Liver (tissue), 3 donors: Measurements from ENCODE around the gene PRICKLE4.

Experiments used
- ATF3 ChIP-seq: IDR thresholded peaks from 2 replicates; pipeline ENCODE4 v1.6.1; 2016; ENCODE audit warnings: antibody characterized with exemption
- CTCF ChIP-seq: fragments of 150-350 bp; IDR thresholded peaks from 2 replicates; pipeline ENCODE4 v1.5.1; 2017; ENCODE audit warnings: improper control_type of control experiment, low read depth, low read length; ENCODE audit not compliant: missing input control
- FOXA1 ChIP-seq: IDR thresholded peaks from 2 replicates; pipeline ENCODE4 v1.6.1; 2016; ENCODE audit warnings: antibody characterized with exemption
- GABPA ChIP-seq, 2 donors: IDR thresholded peaks in 1 of 2; conservative IDR thresholded peaks in 1 of 2; 2 replicates each; pipeline ENCODE4 v1.6.1; 2016; ENCODE audit warnings: antibody characterized with exemption in 2 of 2, mild to moderate bottlenecking in 1 of 2, moderate library complexity in 1 of 2
- JUND ChIP-seq, 2 donors: IDR thresholded peaks; 2 replicates each; pipeline ENCODE4 v1.6.1; 2016; ENCODE audit warnings: antibody characterized with exemption in 2 of 2
- RXRA ChIP-seq, 2 donors: IDR thresholded peaks; 2 replicates each; pipeline ENCODE4 v1.6.1; 2017 to 2018; ENCODE audit warnings: antibody characterized with exemption in 2 of 2, mild to moderate bottlenecking in 1 of 2
- SP1 ChIP-seq: IDR thresholded peaks from 2 replicates; pipeline ENCODE4 v1.6.1; 2018; ENCODE audit warnings: antibody characterized with exemption, mild to moderate bottlenecking
- YY1 ChIP-seq: IDR thresholded peaks from 2 replicates; pipeline ENCODE4 v1.6.1; 2016; ENCODE audit warnings: antibody characterized with exemption, mild to moderate bottlenecking
- ZBTB33 ChIP-seq: IDR thresholded peaks from 2 replicates; pipeline ENCODE4 v1.6.1; 2016; ENCODE audit warnings: antibody characterized with exemption
- TF ChIP-seq, protein P1 (sequence below): IDR thresholded peaks from 2 replicates; pipeline ENCODE4 v1.6.1; 2016; ENCODE audit warnings: antibody characterized with exemption, mild to moderate bottlenecking
- TF ChIP-seq, protein P2 (sequence below): IDR thresholded peaks from 2 replicates; pipeline ENCODE4 v1.6.1; 2016; ENCODE audit warnings: antibody characterized with exemption
- donor health status: healthy.
- donor health status: healthy.

DNA sequence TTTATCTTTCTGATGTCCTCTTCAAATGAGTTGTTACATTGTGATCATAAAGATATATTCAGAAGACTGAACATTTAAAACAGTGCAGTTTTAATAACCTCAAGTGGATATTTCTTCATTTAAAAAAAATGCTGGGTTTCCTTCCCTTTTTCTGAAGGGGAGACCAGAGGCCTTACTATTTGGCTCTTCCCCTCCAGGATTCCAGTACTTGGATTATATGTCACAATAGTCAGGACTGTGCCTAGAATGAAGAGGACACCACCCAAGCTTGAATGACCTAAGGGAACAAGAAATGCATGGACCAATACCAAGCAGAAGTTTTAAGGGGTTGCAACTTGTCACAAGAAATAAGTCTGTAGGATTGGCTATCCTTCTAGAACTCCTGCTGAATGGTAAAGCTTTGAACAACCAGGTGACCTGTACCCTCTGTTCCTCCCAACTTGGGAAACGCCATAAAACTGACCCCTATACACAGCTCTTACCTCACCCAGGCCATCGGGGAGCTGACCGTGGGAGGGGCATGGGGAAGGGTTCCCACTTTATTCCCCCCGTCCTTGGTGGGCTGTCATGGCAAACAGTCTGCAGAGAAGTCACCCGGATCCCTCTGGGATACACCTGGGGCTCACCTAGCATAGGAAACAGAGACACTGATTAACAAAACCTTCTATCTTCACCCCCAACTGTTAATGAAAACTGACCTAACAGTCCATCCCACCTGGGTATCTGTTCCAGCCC, 2.9 kb upstream of the PRICKLE4 start:
- TF ChIP-seq CTCF (no peak), ATF3 (no peak), ZBTB33 (no peak), RXRA (IDR thresholded peaks at IDR 0.05) (no peak), JUND (IDR thresholded peaks at IDR 0.05) (no peak), YY1 (no peak), FOXA1 (no peak), SP1 (no peak), GABPA (IDR thresholded peaks at IDR 0.05 in 1 of 2, conservative IDR thresholded peaks at IDR 0.05 in 1 of 2) (no peak)
- TF ChIP-seq, protein P1, sequence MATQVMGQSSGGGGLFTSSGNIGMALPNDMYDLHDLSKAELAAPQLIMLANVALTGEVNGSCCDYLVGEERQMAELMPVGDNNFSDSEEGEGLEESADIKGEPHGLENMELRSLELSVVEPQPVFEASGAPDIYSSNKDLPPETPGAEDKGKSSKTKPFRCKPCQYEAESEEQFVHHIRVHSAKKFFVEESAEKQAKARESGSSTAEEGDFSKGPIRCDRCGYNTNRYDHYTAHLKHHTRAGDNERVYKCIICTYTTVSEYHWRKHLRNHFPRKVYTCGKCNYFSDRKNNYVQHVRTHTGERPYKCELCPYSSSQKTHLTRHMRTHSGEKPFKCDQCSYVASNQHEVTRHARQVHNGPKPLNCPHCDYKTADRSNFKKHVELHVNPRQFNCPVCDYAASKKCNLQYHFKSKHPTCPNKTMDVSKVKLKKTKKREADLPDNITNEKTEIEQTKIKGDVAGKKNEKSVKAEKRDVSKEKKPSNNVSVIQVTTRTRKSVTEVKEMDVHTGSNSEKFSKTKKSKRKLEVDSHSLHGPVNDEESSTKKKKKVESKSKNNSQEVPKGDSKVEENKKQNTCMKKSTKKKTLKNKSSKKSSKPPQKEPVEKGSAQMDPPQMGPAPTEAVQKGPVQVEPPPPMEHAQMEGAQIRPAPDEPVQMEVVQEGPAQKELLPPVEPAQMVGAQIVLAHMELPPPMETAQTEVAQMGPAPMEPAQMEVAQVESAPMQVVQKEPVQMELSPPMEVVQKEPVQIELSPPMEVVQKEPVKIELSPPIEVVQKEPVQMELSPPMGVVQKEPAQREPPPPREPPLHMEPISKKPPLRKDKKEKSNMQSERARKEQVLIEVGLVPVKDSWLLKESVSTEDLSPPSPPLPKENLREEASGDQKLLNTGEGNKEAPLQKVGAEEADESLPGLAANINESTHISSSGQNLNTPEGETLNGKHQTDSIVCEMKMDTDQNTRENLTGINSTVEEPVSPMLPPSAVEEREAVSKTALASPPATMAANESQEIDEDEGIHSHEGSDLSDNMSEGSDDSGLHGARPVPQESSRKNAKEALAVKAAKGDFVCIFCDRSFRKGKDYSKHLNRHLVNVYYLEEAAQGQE, result no peak
- TF ChIP-seq, protein P2, sequence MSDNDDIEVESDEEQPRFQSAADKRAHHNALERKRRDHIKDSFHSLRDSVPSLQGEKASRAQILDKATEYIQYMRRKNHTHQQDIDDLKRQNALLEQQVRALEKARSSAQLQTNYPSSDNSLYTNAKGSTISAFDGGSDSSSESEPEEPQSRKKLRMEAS, result no peak
